ENCODE measurements around the gene SBK1.

The SBK1 gene

GRCh38 chr16:28321700-28322411 lies 29.5 kb downstream of the SBK1 start:
- Histone ChIP-seq H3K36me3 (ENCODE audit: insufficient read depth, low read length) (no peaks in the 10 kb centered on the region), H3K79me2 (ENCODE audit: insufficient read depth, low read length) (no peaks in the 10 kb centered on the region), H3K4me1 (ENCODE audit: insufficient read depth, low read length, severe bottlenecking) (no peaks in the 10 kb centered on the region), H3K9me3 (ENCODE audit: low read length) (no peaks in the 10 kb centered on the region), H3K9ac (ENCODE audit: low read length) (no peak overlapping the region), H3K4me3 (ENCODE audit: low read depth, low read length, poor library complexity, severe bottlenecking) (no peak overlapping the region), H4K20me1 (ENCODE audit: insufficient read depth, low read length) (no peaks in the 10 kb centered on the region), H3F3A (ENCODE audit: insufficient read depth, low read length) (no peaks in the 10 kb centered on the region), H3K27me3 (ENCODE audit: insufficient read depth, low read length) (no peaks in the 10 kb centered on the region), H2AFZ (ENCODE audit: low read length) (no peak overlapping the region), H3K9me2 (ENCODE audit: low read depth, low read length) (no peaks in the 10 kb centered on the region), H3K4me2 (ENCODE audit: low read length) (no peak overlapping the region), H3K27ac (ENCODE audit: low read depth, low read length, poor library complexity, severe bottlenecking) (no peak overlapping the region)
- TF ChIP-seq EZH2 (IDR thresholded peaks at IDR 0.05; ENCODE audit: borderline replicate concordance, low read length) (no peak), CTCF (IDR thresholded peaks at IDR 0.05; ENCODE audit: low read length) (peak; percentile 90)

DNA sequence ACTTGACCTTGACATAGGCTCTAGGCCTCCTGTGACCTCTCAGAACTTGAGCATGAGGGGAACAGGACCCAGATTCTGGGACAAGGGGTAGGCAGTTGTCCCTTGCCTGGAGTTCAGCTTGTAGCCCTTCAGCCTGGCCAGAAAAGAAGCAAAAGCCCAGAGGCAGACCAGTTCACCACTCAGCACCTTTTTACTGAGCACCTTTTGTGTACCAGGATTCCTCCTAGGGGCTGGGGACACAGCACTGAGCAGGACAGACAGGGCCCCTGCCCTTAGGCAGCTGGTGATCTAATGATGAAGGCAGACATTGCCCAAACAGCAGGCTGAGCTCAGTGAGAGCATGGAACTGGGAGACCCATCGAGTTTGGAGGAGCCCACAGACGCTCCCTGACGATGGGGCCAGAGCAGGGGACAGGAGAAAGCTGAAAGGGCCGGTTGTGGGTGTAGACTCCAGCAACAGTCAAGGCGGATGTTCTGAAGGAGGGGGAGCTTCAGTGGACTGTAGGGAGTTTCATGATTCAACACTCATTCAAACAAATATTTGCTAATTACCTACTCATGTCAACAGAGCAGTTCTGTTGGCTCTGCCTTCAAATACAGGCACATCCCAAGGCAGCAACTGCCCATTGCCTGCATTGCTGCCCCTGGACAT lies 32.0 kb downstream of the SBK1 start:
- H3K27ac ChIP-seq (ENCODE audit: low read depth, low read length, poor library complexity, severe bottlenecking) = no peak overlapping the region
- no peaks in the 10 kb centered on the region for H3K36me3 ChIP-seq (ENCODE audit: insufficient read depth, low read length)
- H3K4me1 ChIP-seq (ENCODE audit: insufficient read depth, low read length, severe bottlenecking) = no peaks in the 10 kb centered on the region
- no peaks in the 10 kb centered on the region for H3K79me2 ChIP-seq (ENCODE audit: insufficient read depth, low read length)
- no peak overlapping the region for H2AFZ ChIP-seq (ENCODE audit: low read length)
- no peaks in the 10 kb centered on the region for H3K27me3 ChIP-seq (ENCODE audit: insufficient read depth, low read length)
- H4K20me1 ChIP-seq (ENCODE audit: insufficient read depth, low read length) = no peaks in the 10 kb centered on the region
- no peak overlapping the region for H3K4me3 ChIP-seq (ENCODE audit: low read depth, low read length, poor library complexity, severe bottlenecking)
- H3K9ac ChIP-seq (ENCODE audit: low read length) = no peak overlapping the region
- H3K9me2 ChIP-seq (ENCODE audit: low read depth, low read length) = no peaks in the 10 kb centered on the region
- H3K4me2 ChIP-seq (ENCODE audit: low read length) = no peak overlapping the region
- H3F3A ChIP-seq (ENCODE audit: insufficient read depth, low read length) = no peaks in the 10 kb centered on the region
- no peak for TF ChIP-seq EZH2 (IDR thresholded peaks at IDR 0.05; ENCODE audit: borderline replicate concordance, low read length)
- no peak for TF ChIP-seq CTCF (IDR thresholded peaks at IDR 0.05; ENCODE audit: low read length)
- no peaks in the 10 kb centered on the region for H3K9me3 ChIP-seq (ENCODE audit: low read length)

GRCh38 chr16:28324887-28325279 lies 32.6 kb downstream of the SBK1 start:
- no peak for TF ChIP-seq CTCF (IDR thresholded peaks at IDR 0.05; ENCODE audit: low read length)
- TF ChIP-seq EZH2 (IDR thresholded peaks at IDR 0.05; ENCODE audit: borderline replicate concordance, low read length) = no peak

More at GRCh38 chr16:28324887-28325279, 32.6 kb downstream of the SBK1 start:
- no peaks in the 10 kb centered on the region for H3K27me3 ChIP-seq (ENCODE audit: insufficient read depth, low read length)
- H3K9me2 ChIP-seq (ENCODE audit: low read depth, low read length) = no peaks in the 10 kb centered on the region
- H3K9me3 ChIP-seq (ENCODE audit: low read length) = no peaks in the 10 kb centered on the region
- H3K4me1 ChIP-seq (ENCODE audit: insufficient read depth, low read length, severe bottlenecking) = no peaks in the 10 kb centered on the region
- no peak overlapping the region for H3K27ac ChIP-seq (ENCODE audit: low read depth, low read length, poor library complexity, severe bottlenecking)
- H3K4me2 ChIP-seq (ENCODE audit: low read length) = no peak overlapping the region
- no peak overlapping the region for H2AFZ ChIP-seq (ENCODE audit: low read length)
- no peak overlapping the region for H3K4me3 ChIP-seq (ENCODE audit: low read depth, low read length, poor library complexity, severe bottlenecking)
- no peaks in the 10 kb centered on the region for H3K79me2 ChIP-seq (ENCODE audit: insufficient read depth, low read length)
- no peaks in the 10 kb centered on the region for H3K36me3 ChIP-seq (ENCODE audit: insufficient read depth, low read length)
- H3K9ac ChIP-seq (ENCODE audit: low read length) = no peak overlapping the region
- no peaks in the 10 kb centered on the region for H3F3A ChIP-seq (ENCODE audit: insufficient read depth, low read length)
- H4K20me1 ChIP-seq (ENCODE audit: insufficient read depth, low read length) = no peaks in the 10 kb centered on the region
